MM.1S (cell line): ENCODE data around the gene EXOC2.

ENCODE experiments used
- EZH2 ChIP-seq: fragments of 300-600 bp; sonication (generic); optimal IDR thresholded peaks from 2 replicates; pipeline ENCODE3; 2017; ENCODE audit warnings: low read depth, mild to moderate bottlenecking, antibody characterized with exemption, low read length, mixed read lengths
- EZH2phosphoT487 ChIP-seq: fragments of 300-600 bp; sonication (generic); IDR thresholded peaks from 2 replicates; pipeline ENCODE4 v1.6.1; 2018; ENCODE audit warnings: antibody characterized with exemption, low read length
- TF ChIP-seq, protein P1 (sequence below): fragments of 300-600 bp; sonication (generic); IDR thresholded peaks from 2 replicates; pipeline ENCODE4 v1.5.1; 2016; ENCODE audit warnings: antibody characterized with exemption, low read length, mixed read lengths

GRCh38 chr6:582370-582769 lies 110.6 kb downstream of the EXOC2 start:
- TF ChIP-seq, protein P1, sequence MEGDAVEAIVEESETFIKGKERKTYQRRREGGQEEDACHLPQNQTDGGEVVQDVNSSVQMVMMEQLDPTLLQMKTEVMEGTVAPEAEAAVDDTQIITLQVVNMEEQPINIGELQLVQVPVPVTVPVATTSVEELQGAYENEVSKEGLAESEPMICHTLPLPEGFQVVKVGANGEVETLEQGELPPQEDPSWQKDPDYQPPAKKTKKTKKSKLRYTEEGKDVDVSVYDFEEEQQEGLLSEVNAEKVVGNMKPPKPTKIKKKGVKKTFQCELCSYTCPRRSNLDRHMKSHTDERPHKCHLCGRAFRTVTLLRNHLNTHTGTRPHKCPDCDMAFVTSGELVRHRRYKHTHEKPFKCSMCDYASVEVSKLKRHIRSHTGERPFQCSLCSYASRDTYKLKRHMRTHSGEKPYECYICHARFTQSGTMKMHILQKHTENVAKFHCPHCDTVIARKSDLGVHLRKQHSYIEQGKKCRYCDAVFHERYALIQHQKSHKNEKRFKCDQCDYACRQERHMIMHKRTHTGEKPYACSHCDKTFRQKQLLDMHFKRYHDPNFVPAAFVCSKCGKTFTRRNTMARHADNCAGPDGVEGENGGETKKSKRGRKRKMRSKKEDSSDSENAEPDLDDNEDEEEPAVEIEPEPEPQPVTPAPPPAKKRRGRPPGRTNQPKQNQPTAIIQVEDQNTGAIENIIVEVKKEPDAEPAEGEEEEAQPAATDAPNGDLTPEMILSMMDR = no peak
- TF ChIP-seq EZH2 (no peak), EZH2phosphoT487 (no peak)
